HCT116 (cell line): ENCODE results near the gene C1orf159. TPM values are rescaled to one million over a fixed set of nuclear protein-coding genes. Genes with fewer than 3 reads are reported as not detected.

Source experiments
- ATAC-seq: fragments of 200-7000 bp; cut with Tn5 transposase; 2 replicates; pipeline ENCODE4 v1.9.1; 2020; ENCODE audit warnings: mild to moderate bottlenecking, moderate library complexity
- BruUV-seq: library from RNA; stranded (reverse); fragments of 400-500 nt; replicated peaks from 2 replicates; lab custom pipeline; 2021; lab: Mats Ljungman, UMichigan
- CTCF ChIA-PET: fragments of 300-600 bp; sonication (Branson Sonifier 250); formaldehyde crosslinking; loops from one replicate; lab custom pipeline; 2021; ENCODE audit warnings: antibody characterized with exemption; lab: Charles Lee
- POLR2A ChIA-PET: fragments of 300-600, 350-600 bp; sonication (Branson Sonifier 250); formaldehyde crosslinking; loops from one replicate; lab custom pipeline; 2021; ENCODE audit warnings: antibody characterized with exemption; lab: Charles Lee
- RAD21 ChIA-PET, 2 experiments: fragments of 300-600 bp; sonication (Branson Sonifier 250); formaldehyde crosslinking; loops; one replicate each; lab custom pipeline; 2023; ENCODE audit warnings: low total read pairs in 2 of 2; ENCODE audit not compliant: uncharacterized antibody in 2 of 2, unreplicated experiment in 2 of 2, low non-redundant PET in 1 of 2; lab: Charles Lee
- DNase-seq: peaks from one replicate; pipeline ENCODE4 v3.0.0-alpha.2; 2010; ENCODE audit warnings: low read depth, low spot score
- H2AFZ ChIP-seq: fragments of 200-600 bp; shearing (Covaris generic), sonication (generic); 2 replicates; pipeline ENCODE4 v1.6.1; 2017; ENCODE audit warnings: low read depth, mixed run types, mixed read lengths, antibody characterized with exemption, low read length; ENCODE audit not compliant: poor library complexity, severe bottlenecking
- H3K27ac ChIP-seq: 2 replicates; pipeline ENCODE4 v1.5.1; 2012; ENCODE audit warnings: low read depth, low read length
- H3K27me3 ChIP-seq: fragments of 200-600 bp; sonication (generic); 2 replicates; pipeline ENCODE4 v1.6.1; 2016; ENCODE audit warnings: mixed run types, low read length, mixed read lengths; ENCODE audit not compliant: insufficient read depth
- H3K36me3 ChIP-seq, 2 experiments: fragments of 200-500 bp in 1 of 2; fragments of 200-600 bp in 1 of 2; sonication (Bioruptor generic) in 1 of 2; sonication (generic) in 1 of 2; 2 replicates each; pipeline versions ENCODE4 v1.5.1 to v1.6.1; 2014 to 2016; ENCODE audit warnings: low read length in 2 of 2, inconsistent platforms in 1 of 2, mixed read lengths in 1 of 2, mixed run types in 1 of 2; ENCODE audit not compliant: insufficient read depth in 2 of 2, control insufficient read depth in 1 of 2
- H3K4me1 ChIP-seq, 2 experiments: fragments of 200-600 bp in 1 of 2; sonication (generic) in 1 of 2; 2 replicates each; pipeline versions ENCODE4 v1.5.1 to v1.6.1; 2012 to 2017; ENCODE audit warnings: low read length in 2 of 2, inconsistent platforms in 1 of 2, mild to moderate bottlenecking in 1 of 2, mixed read lengths in 1 of 2, mixed run types in 1 of 2, moderate library complexity in 1 of 2; ENCODE audit not compliant: insufficient read depth in 2 of 2, control insufficient read depth in 1 of 2
- H3K4me2 ChIP-seq: fragments of 200-600 bp; sonication (generic); 2 replicates; pipeline ENCODE4 v1.6.1; 2017; ENCODE audit warnings: mixed run types, low read length, mixed read lengths
- H3K4me3 ChIP-seq, 2 experiments: fragments of 200-600 bp in 1 of 2; sonication (generic) in 1 of 2; replicated peaks in 1 of 2; 2 replicates each; pipeline ENCODE4 v1.5.1; 2011 to 2016; ENCODE audit warnings: low read length in 2 of 2, control low read depth in 1 of 2, low read depth in 1 of 2, mild to moderate bottlenecking in 1 of 2, mixed read lengths in 1 of 2, mixed run types in 1 of 2
- H3K79me2 ChIP-seq: fragments of 200-600 bp; sonication (generic); 2 replicates; pipeline ENCODE4 v1.6.1; 2017; ENCODE audit warnings: mild to moderate bottlenecking, mixed run types, low read length, moderate library complexity, mixed read lengths; ENCODE audit not compliant: insufficient read depth
- H3K9ac ChIP-seq: fragments of 200-600 bp; sonication (generic); 2 replicates; pipeline ENCODE4 v1.6.1; 2016; ENCODE audit warnings: low read length, mixed read lengths
- H3K9me2 ChIP-seq: fragments of 200-600 bp; sonication (generic), shearing (Covaris generic); 2 replicates; pipeline ENCODE4 v1.6.1; 2017; ENCODE audit warnings: mixed run types, mild to moderate bottlenecking, moderate library complexity; ENCODE audit not compliant: insufficient read depth
- H3K9me3 ChIP-seq, 2 experiments: fragments of 200-500 bp in 1 of 2; fragments of 200-600 bp in 1 of 2; sonication (Bioruptor generic) in 1 of 2; sonication (generic) in 1 of 2; 2 replicates each; pipeline ENCODE4 v1.6.1; 2014 to 2017; ENCODE audit warnings: low read length in 2 of 2, mixed read lengths in 2 of 2, inconsistent platforms in 1 of 2, low read depth in 1 of 2, mild to moderate bottlenecking in 1 of 2, mixed run types in 1 of 2, moderate library complexity in 1 of 2; ENCODE audit not compliant: control insufficient read depth in 1 of 2, insufficient read depth in 1 of 2
- H4K20me1 ChIP-seq: fragments of 200-600 bp; sonication (generic), shearing (Covaris generic); 2 replicates; pipeline ENCODE4 v1.6.1; 2017; ENCODE audit warnings: mixed run types, mild to moderate bottlenecking, moderate library complexity; ENCODE audit not compliant: insufficient read depth
- CBX3 ChIP-seq: IDR thresholded peaks from 2 replicates; pipeline ENCODE4 v1.6.1; 2012; ENCODE audit warnings: low read depth
- CEBPB ChIP-seq: IDR thresholded peaks from 2 replicates; pipeline ENCODE4 v1.6.1; 2012; ENCODE audit warnings: low read depth
- ELF1 ChIP-seq: IDR thresholded peaks from 2 replicates; pipeline ENCODE4 v1.6.1; 2012; ENCODE audit warnings: low read depth, borderline replicate concordance
- EZH2phosphoT487 ChIP-seq: fragments of 200-600 bp; IDR thresholded peaks from 2 replicates; pipeline ENCODE4 v1.6.1; 2018; ENCODE audit warnings: antibody characterized with exemption, borderline replicate concordance
- FOSL1 ChIP-seq: IDR thresholded peaks from 2 replicates; pipeline ENCODE4 v1.6.1; 2012; ENCODE audit warnings: low read depth
- JUND ChIP-seq: IDR thresholded peaks from 2 replicates; pipeline ENCODE4 v1.6.1; 2012
- POLR2A ChIP-seq: IDR thresholded peaks from 2 replicates; pipeline ENCODE4 v1.7.0; 2011; ENCODE audit warnings: borderline replicate concordance; ENCODE audit not compliant: insufficient read depth, insufficient read length; ENCODE audit errors: extremely low read depth
- RAD21 ChIP-seq: IDR thresholded peaks from 2 replicates; pipeline ENCODE4 v1.6.1; 2012; ENCODE audit warnings: low read depth, mild to moderate bottlenecking
- ZBTB33 ChIP-seq: IDR thresholded peaks from 2 replicates; pipeline ENCODE4 v1.6.1; 2011; ENCODE audit warnings: mild to moderate bottlenecking, low read length, moderate library complexity; ENCODE audit not compliant: insufficient replicate concordance; ENCODE audit errors: extremely low read depth
- intact Hi-C: fragments of 100-400 bp; cut with micrococcal nuclease; formaldehyde crosslinking; loops from 2 replicates; pipeline ENCODE4 v1.10.0; 2022
- total RNA-seq: library from RNA; stranded (reverse); gene quantifications from one replicate; pipeline ENCODE4 v1.2.1, GENCODE V29; 2021; ENCODE audit not compliant: unreplicated experiment
- TF ChIP-seq, protein P1 (sequence below), 3 experiments: fragments of 200-600 bp in 1 of 3; sonication (generic) in 1 of 3; IDR thresholded peaks in 2 of 3; conservative IDR thresholded peaks in 1 of 3; 2 replicates each; pipeline ENCODE4 v1.5.1; 2012 to 2017; ENCODE audit warnings: low read depth in 2 of 3, low read length in 2 of 3, antibody characterized with exemption in 1 of 3, borderline replicate concordance in 1 of 3, control low read depth in 1 of 3, mild to moderate bottlenecking in 1 of 3, mixed read lengths in 1 of 3, mixed run types in 1 of 3, moderate library complexity in 1 of 3; ENCODE audit not compliant: insufficient read depth in 1 of 3
- TF ChIP-seq, protein P2 (sequence below): IDR thresholded peaks from 2 replicates; pipeline ENCODE4 v1.6.1; 2012; ENCODE audit warnings: low read depth
- TF ChIP-seq, protein P3 (sequence below): IDR thresholded peaks from 2 replicates; pipeline ENCODE4 v1.6.1; 2012

C1orf159 gene
- total RNA-seq, 1 experiment from 2014 or later, result 22.7 TPM

DNA sequence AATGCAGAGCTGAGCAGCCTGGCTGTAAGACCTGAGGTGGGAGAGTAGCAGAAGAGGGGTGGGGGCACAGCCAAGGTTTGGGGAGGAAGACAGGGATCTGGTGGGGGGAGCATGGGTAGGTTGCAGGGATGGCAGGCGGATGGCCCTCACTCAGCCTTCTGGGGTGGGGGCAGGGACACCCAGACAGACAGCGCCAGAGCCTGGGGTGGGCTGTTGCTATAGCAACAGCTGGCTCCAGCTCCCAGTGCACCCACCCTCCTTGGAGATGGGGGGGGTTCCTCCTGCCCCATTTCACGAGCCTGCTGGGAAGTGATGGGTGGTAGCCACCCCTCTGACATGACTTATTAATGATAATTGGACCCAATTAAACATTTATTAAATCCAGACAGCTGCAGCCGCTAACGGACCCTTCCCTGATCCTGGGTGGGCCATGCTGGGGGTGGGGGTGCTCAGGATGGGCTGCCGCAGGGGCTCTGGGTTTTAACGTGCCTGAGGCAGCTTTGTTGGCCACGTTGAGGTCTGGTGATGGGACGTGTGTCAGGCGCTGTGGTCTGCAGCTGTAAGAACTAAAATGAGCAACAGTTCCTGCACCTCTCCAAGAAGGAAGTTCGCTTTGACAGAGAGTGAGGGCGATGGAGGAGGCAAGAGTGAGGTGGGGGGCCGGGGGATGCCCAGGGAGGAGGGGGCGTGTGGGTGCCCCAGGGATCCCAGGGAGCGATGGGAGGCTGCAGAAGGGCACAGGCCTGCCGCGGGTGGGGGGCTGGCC, 76.6 kb downstream of the C1orf159 start (continued):
- TF ChIP-seq, protein P1, sequence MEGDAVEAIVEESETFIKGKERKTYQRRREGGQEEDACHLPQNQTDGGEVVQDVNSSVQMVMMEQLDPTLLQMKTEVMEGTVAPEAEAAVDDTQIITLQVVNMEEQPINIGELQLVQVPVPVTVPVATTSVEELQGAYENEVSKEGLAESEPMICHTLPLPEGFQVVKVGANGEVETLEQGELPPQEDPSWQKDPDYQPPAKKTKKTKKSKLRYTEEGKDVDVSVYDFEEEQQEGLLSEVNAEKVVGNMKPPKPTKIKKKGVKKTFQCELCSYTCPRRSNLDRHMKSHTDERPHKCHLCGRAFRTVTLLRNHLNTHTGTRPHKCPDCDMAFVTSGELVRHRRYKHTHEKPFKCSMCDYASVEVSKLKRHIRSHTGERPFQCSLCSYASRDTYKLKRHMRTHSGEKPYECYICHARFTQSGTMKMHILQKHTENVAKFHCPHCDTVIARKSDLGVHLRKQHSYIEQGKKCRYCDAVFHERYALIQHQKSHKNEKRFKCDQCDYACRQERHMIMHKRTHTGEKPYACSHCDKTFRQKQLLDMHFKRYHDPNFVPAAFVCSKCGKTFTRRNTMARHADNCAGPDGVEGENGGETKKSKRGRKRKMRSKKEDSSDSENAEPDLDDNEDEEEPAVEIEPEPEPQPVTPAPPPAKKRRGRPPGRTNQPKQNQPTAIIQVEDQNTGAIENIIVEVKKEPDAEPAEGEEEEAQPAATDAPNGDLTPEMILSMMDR (IDR thresholded peaks at IDR 0.05 in 2 of 3, conservative IDR thresholded peaks at IDR 0.05 in 1 of 3; ENCODE audit: borderline replicate concordance in 1 of 3, insufficient read depth in 1 of 3, low read depth in 2 of 3, low read length in 2 of 3), result no peak
- TF ChIP-seq CBX3, result no peak
- no peak for TF ChIP-seq POLR2A
- TF ChIP-seq FOSL1, result no peak
- no peak for TF ChIP-seq ELF1
- no peak for TF ChIP-seq CEBPB
- TF ChIP-seq, protein P2, sequence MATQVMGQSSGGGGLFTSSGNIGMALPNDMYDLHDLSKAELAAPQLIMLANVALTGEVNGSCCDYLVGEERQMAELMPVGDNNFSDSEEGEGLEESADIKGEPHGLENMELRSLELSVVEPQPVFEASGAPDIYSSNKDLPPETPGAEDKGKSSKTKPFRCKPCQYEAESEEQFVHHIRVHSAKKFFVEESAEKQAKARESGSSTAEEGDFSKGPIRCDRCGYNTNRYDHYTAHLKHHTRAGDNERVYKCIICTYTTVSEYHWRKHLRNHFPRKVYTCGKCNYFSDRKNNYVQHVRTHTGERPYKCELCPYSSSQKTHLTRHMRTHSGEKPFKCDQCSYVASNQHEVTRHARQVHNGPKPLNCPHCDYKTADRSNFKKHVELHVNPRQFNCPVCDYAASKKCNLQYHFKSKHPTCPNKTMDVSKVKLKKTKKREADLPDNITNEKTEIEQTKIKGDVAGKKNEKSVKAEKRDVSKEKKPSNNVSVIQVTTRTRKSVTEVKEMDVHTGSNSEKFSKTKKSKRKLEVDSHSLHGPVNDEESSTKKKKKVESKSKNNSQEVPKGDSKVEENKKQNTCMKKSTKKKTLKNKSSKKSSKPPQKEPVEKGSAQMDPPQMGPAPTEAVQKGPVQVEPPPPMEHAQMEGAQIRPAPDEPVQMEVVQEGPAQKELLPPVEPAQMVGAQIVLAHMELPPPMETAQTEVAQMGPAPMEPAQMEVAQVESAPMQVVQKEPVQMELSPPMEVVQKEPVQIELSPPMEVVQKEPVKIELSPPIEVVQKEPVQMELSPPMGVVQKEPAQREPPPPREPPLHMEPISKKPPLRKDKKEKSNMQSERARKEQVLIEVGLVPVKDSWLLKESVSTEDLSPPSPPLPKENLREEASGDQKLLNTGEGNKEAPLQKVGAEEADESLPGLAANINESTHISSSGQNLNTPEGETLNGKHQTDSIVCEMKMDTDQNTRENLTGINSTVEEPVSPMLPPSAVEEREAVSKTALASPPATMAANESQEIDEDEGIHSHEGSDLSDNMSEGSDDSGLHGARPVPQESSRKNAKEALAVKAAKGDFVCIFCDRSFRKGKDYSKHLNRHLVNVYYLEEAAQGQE, result no peak

DNA sequence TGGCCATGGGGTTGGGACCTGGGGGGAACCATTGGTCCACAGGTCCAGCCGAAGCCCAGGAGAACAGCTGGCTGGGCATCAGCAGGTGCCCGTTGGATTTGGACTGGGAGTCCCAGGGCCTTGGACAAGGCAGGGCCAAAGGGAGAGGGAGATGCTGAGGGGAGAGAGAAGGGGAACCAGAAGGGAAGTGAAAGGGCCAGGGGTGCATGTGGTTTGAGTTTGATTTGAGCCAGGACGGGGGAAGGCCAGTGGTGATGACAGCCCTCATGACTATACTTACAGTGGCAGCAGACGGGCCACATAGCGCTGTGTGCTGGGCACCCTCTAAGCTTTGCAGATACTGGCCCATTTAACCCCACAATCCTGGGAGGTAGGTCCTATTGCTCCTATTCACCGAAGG, 77.2 kb downstream of the C1orf159 start:
- no TSS peak for BruUV-seq
- no peak for TF ChIP-seq JUND
- TF ChIP-seq CBX3, result no peak
- no peak for TF ChIP-seq FOSL1
- TF ChIP-seq EZH2phosphoT487, result no peak
- TF ChIP-seq, protein P2, result no peak
- TF ChIP-seq, protein P3, sequence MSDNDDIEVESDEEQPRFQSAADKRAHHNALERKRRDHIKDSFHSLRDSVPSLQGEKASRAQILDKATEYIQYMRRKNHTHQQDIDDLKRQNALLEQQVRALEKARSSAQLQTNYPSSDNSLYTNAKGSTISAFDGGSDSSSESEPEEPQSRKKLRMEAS, result no peak
- TF ChIP-seq RAD21, result no peak
- no peak for TF ChIP-seq ZBTB33

More for the DNA sequence above, 77.2 kb downstream of the C1orf159 start:
- no peak overlapping the region for H2AFZ ChIP-seq
- H3K36me3 ChIP-seq, result peaks cover 4 to 34% of the 10 kb centered on the region in 2 experiments; a peak in 2 of 4 replicates
- POLR2A ChIA-PET, result no interaction called here
- no peaks in the 10 kb centered on the region for H3K9me2 ChIP-seq
- no peaks in the 10 kb centered on the region for H3K27me3 ChIP-seq
- RAD21 ChIA-PET, result no interaction called here
- ATAC-seq (no peak), DNase-seq (no peak)
- H3K4me3 ChIP-seq, result no peak overlapping the region
- H3K4me1 ChIP-seq, result peaks cover 7 to 18% of the 10 kb centered on the region in 2 experiments; a peak in 3 of 4 replicates
- no peak overlapping the region for H3K9ac ChIP-seq
- H3K4me2 ChIP-seq, result no peak overlapping the region
- intact Hi-C loops, result no loop called here
- H3K27ac ChIP-seq, result no peak overlapping the region
- CTCF ChIA-PET, result interaction anchor here (1.4 kb wide), 1 partner anchor 54 kb away, joined by 3 read pairs; no protein-coding TSS in a partner anchor
- H3K9me3 ChIP-seq, result no peaks in the 10 kb centered on the region
- H3K79me2 ChIP-seq, result peaks cover 57% of the 10 kb centered on the region
- no peaks in the 10 kb centered on the region for H4K20me1 ChIP-seq
